ENCODE measurements around the gene ARMC7.
A peak's percentile ranks its signal among the peaks of the same experiment; 100 is the strongest.

The ARMC7 gene

GRCh38 chr17:75087558-75088453 is 22.0 kb upstream of the ARMC7 start, which contains the start of gene SLC16A5:
SLC16A5 (plus strand) TSS chr17:75087954; CDS start chr17:75093637, 5,683 bp downstream.
- H3K79me2 ChIP-seq (ENCODE audit: low read length), result no peaks in the 10 kb centered on the region
- H3K27me3 ChIP-seq (ENCODE audit: low read depth, low read length), result no peaks in the 10 kb centered on the region
- H3K4me2 ChIP-seq (ENCODE audit: low read length), result peak within 1 kb of the TSS; percentile 88
- H3K4me1 ChIP-seq (ENCODE audit: low read length), result peaks cover 11% of the 10 kb centered on the region; the same call in 1 of the 2 replicates
- H3K4me3 ChIP-seq (ENCODE audit: low read length), result peak within 1 kb of the TSS; percentile 83
- no peak within 1 kb of the TSS for H3K27ac ChIP-seq (ENCODE audit: low read length)
- H4K20me1 ChIP-seq (ENCODE audit: insufficient read depth, low read length), result no peaks in the 10 kb centered on the region
- peak within 1 kb of the TSS; percentile 89 for H2AFZ ChIP-seq (ENCODE audit: low read depth, low read length)
- H3K36me3 ChIP-seq (replicated peaks; ENCODE audit: low read depth, low read length), result no peaks in the 10 kb centered on the region
- H3K9me3 ChIP-seq (ENCODE audit: insufficient read depth, low read length), result no peaks in the 10 kb centered on the region
- TF ChIP-seq EZH2phosphoT487 (IDR thresholded peaks at IDR 0.05; ENCODE audit: low read depth), result no peak
- no peak for TF ChIP-seq CTCF (IDR thresholded peaks at IDR 0.05; ENCODE audit: low read depth, low read length)
- H3K9ac ChIP-seq (ENCODE audit: low read length), result peak within 1 kb of the TSS; percentile 71

DNA sequence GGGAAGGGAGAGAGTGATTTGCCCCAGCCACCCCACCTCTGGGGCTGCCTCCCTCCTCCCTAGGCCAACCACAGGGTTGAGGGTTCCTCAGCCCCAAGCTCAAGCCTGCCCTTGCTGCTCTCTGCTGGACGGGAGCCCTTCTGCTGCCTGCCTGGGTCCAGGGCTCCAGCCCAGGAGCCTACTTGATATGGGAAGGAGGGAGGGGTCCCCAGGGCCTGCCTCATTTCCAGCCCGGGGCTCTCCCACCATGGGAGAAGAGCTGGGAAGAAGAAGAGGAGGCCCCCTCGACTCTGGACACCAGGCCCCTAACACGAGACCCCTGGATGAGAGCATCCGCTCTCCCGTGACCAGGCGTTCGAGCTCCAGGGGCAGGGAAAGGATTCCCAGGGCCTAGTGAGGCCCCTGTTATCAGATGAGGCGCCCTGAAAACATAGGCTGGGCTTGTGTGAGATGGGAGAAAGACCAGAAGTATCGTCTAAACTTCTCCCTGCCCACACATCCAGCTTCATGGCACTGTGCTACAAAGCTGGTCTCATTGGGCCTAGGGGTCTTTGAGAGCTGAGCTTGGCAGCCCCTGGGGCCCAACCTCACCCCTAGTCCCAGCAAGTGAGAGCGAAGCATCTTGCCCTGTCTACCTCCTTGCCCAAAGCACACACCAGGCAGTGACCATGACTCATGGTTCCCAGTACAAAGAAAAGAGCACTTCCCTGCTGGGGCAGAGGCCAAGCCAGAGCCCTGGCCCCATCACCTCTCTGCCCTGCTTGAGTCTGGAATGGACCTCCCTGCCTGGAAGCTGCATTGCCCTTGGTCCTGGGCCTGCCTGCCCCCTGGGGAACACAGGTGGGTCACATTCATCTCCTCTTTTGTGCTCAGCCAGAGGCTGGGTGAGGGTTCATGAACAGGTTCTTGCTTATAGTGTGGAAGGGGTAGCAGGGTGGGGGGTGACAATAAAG is 21.0 kb upstream of the ARMC7 start:
- Histone ChIP-seq H3K27me3 (ENCODE audit: low read depth, low read length) (no peaks in the 10 kb centered on the region), H2AFZ (ENCODE audit: low read depth, low read length) (peak overlapping the region; percentile 89; the same call in 1 of the 2 replicates), H4K20me1 (ENCODE audit: insufficient read depth, low read length) (no peaks in the 10 kb centered on the region), H3K9me3 (ENCODE audit: insufficient read depth, low read length) (no peaks in the 10 kb centered on the region), H3K27ac (ENCODE audit: low read length) (no peak overlapping the region), H3K4me2 (ENCODE audit: low read length) (peak overlapping the region; percentile 88), H3K79me2 (ENCODE audit: low read length) (no peaks in the 10 kb centered on the region), H3K4me1 (ENCODE audit: low read length) (peaks cover 11% of the 10 kb centered on the region; the same call in 1 of the 2 replicates), H3K9ac (ENCODE audit: low read length) (peak overlapping the region; percentile 71), H3K36me3 (replicated peaks; ENCODE audit: low read depth, low read length) (no peaks in the 10 kb centered on the region), H3K4me3 (ENCODE audit: low read length) (peak overlapping the region; percentile 83)
- TF ChIP-seq CTCF (IDR thresholded peaks at IDR 0.05; ENCODE audit: low read depth, low read length), result no peak
- TF ChIP-seq EZH2phosphoT487 (IDR thresholded peaks at IDR 0.05; ENCODE audit: low read depth), result no peak

- H3K9ac ChIP-seq (ENCODE audit: low read length), result no peak overlapping the region
- no peaks in the 10 kb centered on the region for H3K79me2 ChIP-seq (ENCODE audit: low read length)
- no peak for TF ChIP-seq EZH2phosphoT487 (IDR thresholded peaks at IDR 0.05; ENCODE audit: low read depth)
- TF ChIP-seq CTCF (IDR thresholded peaks at IDR 0.05; ENCODE audit: low read depth, low read length), result no peak
- no peak overlapping the region for H2AFZ ChIP-seq (ENCODE audit: low read depth, low read length)
- H4K20me1 ChIP-seq (ENCODE audit: insufficient read depth, low read length), result no peaks in the 10 kb centered on the region
- peaks cover 11% of the 10 kb centered on the region; the same call in 1 of the 2 replicates for H3K4me1 ChIP-seq (ENCODE audit: low read length)
- H3K27me3 ChIP-seq (ENCODE audit: low read depth, low read length), result no peaks in the 10 kb centered on the region
- no peak overlapping the region for H3K4me3 ChIP-seq (ENCODE audit: low read length)
- no peak overlapping the region for H3K27ac ChIP-seq (ENCODE audit: low read length)
- H3K4me2 ChIP-seq (ENCODE audit: low read length), result no peak overlapping the region
- H3K9me3 ChIP-seq (ENCODE audit: insufficient read depth, low read length), result no peaks in the 10 kb centered on the region
- no peaks in the 10 kb centered on the region for H3K36me3 ChIP-seq (replicated peaks; ENCODE audit: low read depth, low read length)
These were observed 18.6 kb upstream of the ARMC7 start for GRCh38 chr17:75090871-75091854.

Measured in OCI-LY3 (cell line).